GM23248 (cell line): ENCODE data around the gene VPS37D. TPM values are rescaled to one million over a fixed set of nuclear protein-coding genes. Genes with fewer than 3 reads are reported as not detected.
A peak's percentile ranks its signal among the peaks of the same experiment; 100 is the strongest.
"Not testable (repeated sequence)": the region's sequence is repeated elsewhere in the genome, so short reads cannot be mapped to it uniquely, and the experiment has no call there.

ENCODE experiments used
- DNase-seq: peaks from one replicate; pipeline ENCODE4 v3.0.0-alpha.2; 2015
- H2AFZ ChIP-seq: fragments of 200-600 bp; sonication (generic); 2 replicates; pipeline ENCODE4 v1.6.1; 2016; ENCODE audit warnings: antibody characterized with exemption
- H3F3A ChIP-seq: fragments of 200-600 bp; sonication (generic); 2 replicates; pipeline ENCODE4 v1.6.1; 2016; ENCODE audit warnings: mild to moderate bottlenecking, antibody characterized with exemption, mixed run types; ENCODE audit not compliant: insufficient read depth
- H3K27ac ChIP-seq: fragments of 200-600 bp; sonication (generic); 2 replicates; pipeline ENCODE4 v1.5.1; 2016; ENCODE audit warnings: mild to moderate bottlenecking
- H3K27me3 ChIP-seq: fragments of 200-600 bp; sonication (generic); replicated peaks from 2 replicates; pipeline ENCODE4 v1.6.1; 2016; ENCODE audit warnings: mild to moderate bottlenecking; ENCODE audit not compliant: insufficient read depth
- H3K36me3 ChIP-seq: fragments of 200-600 bp; sonication (generic); 2 replicates; pipeline ENCODE4 v1.6.1; 2016; ENCODE audit warnings: low read depth, mild to moderate bottlenecking
- H3K4me1 ChIP-seq: fragments of 200-600 bp; sonication (generic); 2 replicates; pipeline ENCODE4 v1.6.1; 2016; ENCODE audit warnings: mild to moderate bottlenecking; ENCODE audit not compliant: insufficient read depth
- H3K4me2 ChIP-seq: fragments of 200-600 bp; sonication (generic); one replicate; pipeline ENCODE4 v1.6.1; 2016; ENCODE audit warnings: mild to moderate bottlenecking; ENCODE audit not compliant: unreplicated experiment
- H3K4me3 ChIP-seq: fragments of 200-600 bp; sonication (generic); 2 replicates; pipeline ENCODE4 v1.5.1; 2016; ENCODE audit warnings: mild to moderate bottlenecking
- H3K79me2 ChIP-seq: fragments of 200-600 bp; sonication (generic); 2 replicates; pipeline ENCODE4 v1.6.1; 2016; ENCODE audit warnings: mild to moderate bottlenecking; ENCODE audit not compliant: insufficient read depth
- H3K9ac ChIP-seq: fragments of 200-600 bp; sonication (generic); 2 replicates; pipeline ENCODE4 v1.6.1; 2016; ENCODE audit warnings: mild to moderate bottlenecking
- H3K9me2 ChIP-seq: fragments of 200-600 bp; sonication (generic); 2 replicates; pipeline ENCODE4 v1.6.1; 2016; ENCODE audit warnings: mixed run types, mild to moderate bottlenecking, moderate library complexity; ENCODE audit not compliant: insufficient read depth
- H3K9me3 ChIP-seq: fragments of 200-600 bp; sonication (generic); one replicate; pipeline ENCODE4 v1.6.1; 2017; ENCODE audit warnings: low read depth
- H4K20me1 ChIP-seq: fragments of 200-600 bp; sonication (generic); 2 replicates; pipeline ENCODE4 v1.6.0; 2016; ENCODE audit not compliant: insufficient read depth
- EZH2 ChIP-seq: fragments of 200-600 bp; sonication (generic); IDR thresholded peaks from 2 replicates; pipeline ENCODE4 v1.6.1; 2018; ENCODE audit warnings: antibody characterized with exemption, mild to moderate bottlenecking; ENCODE audit not compliant: insufficient read depth, poor library complexity, severe bottlenecking
- EZH2phosphoT487 ChIP-seq: fragments of 200-600 bp; sonication (generic); IDR thresholded peaks from 2 replicates; pipeline ENCODE4 v1.6.1; 2018; ENCODE audit warnings: antibody characterized with exemption, moderate library complexity, mild to moderate bottlenecking, low read depth; ENCODE audit not compliant: insufficient read depth
- whole genome bisulfite sequencing, 2 experiments: methylation state at CpG; one replicate each; pipeline ENCODE4 v1.1.6; 2015 to 2017; ENCODE audit warnings: low lambda C conversion rate in 2 of 2, low coverage in 1 of 2; ENCODE audit errors: missing lambda C conversion rate in 2 of 2; 5-methylcytosine and 5-hydroxymethylcytosine counted together
- in situ Hi-C: fragments of 300-500 bp; cut with MboI; formaldehyde crosslinking; loops from 2 replicates; pipeline ENCODE4 v1.15.0; 2020
- polyA plus RNA-seq: library from polyadenylated mRNA; unstranded; fragments of >200 nt; fragmentation: Nextera tagmentation; extraction: Ambion mirVana; gene quantifications from 2 replicates; pipeline ENCODE4 v1.2.1, GENCODE V29; 2016
- total RNA-seq: library from RNA; depleted of rRNA; stranded (reverse); fragments of >200 nt; shearing (Covaris generic); gene quantifications from 2 replicates; pipeline ENCODE4 v1.2.3, GENCODE V29; 2014

Gene VPS37D
- total and polyA plus RNA-seq, 2 experiments from 2014 or later = 1.3 to 5.9 TPM

- Histone ChIP-seq H3K27me3 (no peaks in the 10 kb centered on the region), H4K20me1 (peaks cover 13% of the 10 kb centered on the region), H3K9me3 (no peaks in the 10 kb centered on the region), H3K36me3 (no peaks in the 10 kb centered on the region; the same call in 1 of the 2 replicates), H3K27ac (no peak overlapping the region), H2AFZ (no peak overlapping the region), H3K4me1 (no peaks in the 10 kb centered on the region), H3K9ac (no peak overlapping the region), H3F3A (no peaks in the 10 kb centered on the region), H3K9me2 (no peaks in the 10 kb centered on the region), H3K4me2 (no peak overlapping the region), H3K79me2 (peaks cover 76% of the 10 kb centered on the region), H3K4me3 (no peak overlapping the region)
- TF ChIP-seq EZH2phosphoT487 = no peak
- no peak for TF ChIP-seq EZH2
- in situ Hi-C loops = no loop called here
- no peak for DNase-seq
- WGBS, 2 experiments = 97 to 99% methylated on average over 13 to 16 of the region's 16 CpGs
Observed at GRCh38 chr7:73708961-73709549, 41.4 kb downstream of the VPS37D start.

DNA sequence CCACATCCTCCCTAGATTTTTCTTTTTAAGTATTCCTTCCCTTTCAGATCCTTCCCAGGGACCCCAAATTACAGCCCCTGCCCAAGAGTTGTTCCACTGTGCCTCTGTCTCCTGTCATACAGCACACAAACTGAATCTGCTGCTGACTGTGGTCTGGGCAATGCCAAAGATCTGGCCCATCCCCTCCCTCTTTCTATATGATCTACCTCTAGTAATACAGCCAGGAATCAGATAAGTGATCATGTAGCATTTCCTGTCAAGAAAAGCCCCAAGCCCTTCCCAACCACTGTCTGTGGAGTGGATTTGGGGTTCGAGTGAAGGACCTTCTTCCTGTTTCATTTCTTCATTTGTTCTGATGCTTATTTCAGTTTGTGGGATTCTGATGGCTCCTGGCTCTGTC, 45.1 kb downstream of the VPS37D start:
- no peak overlapping the region for H3K9ac ChIP-seq
- H3K4me2 ChIP-seq = no peak overlapping the region
- no peak overlapping the region for H3K4me3 ChIP-seq
- no peaks in the 10 kb centered on the region for H3K27me3 ChIP-seq
- peaks cover 21% of the 10 kb centered on the region for H3F3A ChIP-seq
- H3K36me3 ChIP-seq = no peaks in the 10 kb centered on the region
- no peak for DNase-seq
- peaks cover 13% of the 10 kb centered on the region for H4K20me1 ChIP-seq
- H3K79me2 ChIP-seq = peaks cover 94% of the 10 kb centered on the region
- TF ChIP-seq EZH2phosphoT487 (no peak), EZH2 (no peak)
- no peak overlapping the region for H2AFZ ChIP-seq
- WGBS, 2 experiments = 88 to 100% methylated on average over 1 of the region's 1 CpG
- no peaks in the 10 kb centered on the region for H3K9me2 ChIP-seq
- no peaks in the 10 kb centered on the region for H3K9me3 ChIP-seq
- H3K4me1 ChIP-seq = peaks cover 27% of the 10 kb centered on the region
- in situ Hi-C loops = no loop called here
- H3K27ac ChIP-seq = no peak overlapping the region

- Histone ChIP-seq H3F3A (peaks cover 21% of the 10 kb centered on the region), H3K79me2 (peaks cover 91% of the 10 kb centered on the region), H4K20me1 (peaks cover 13% of the 10 kb centered on the region), H3K4me1 (peaks cover 28% of the 10 kb centered on the region)
- H3K9me2 ChIP-seq, H3K4me3 ChIP-seq, H3K4me2 ChIP-seq, H3K9me3 ChIP-seq, H3K27ac ChIP-seq, H3K9ac ChIP-seq, in situ Hi-C loops, H3K36me3 ChIP-seq, DNase-seq, H2AFZ ChIP-seq, H3K27me3 ChIP-seq: not testable (repeated sequence)
- WGBS, 2 experiments = 98 to 100% methylated on average over 6 of the region's 6 CpGs
Observed at GRCh38 chr7:73713319-73713718, 45.7 kb downstream of the VPS37D start.

- peak overlapping the region; percentile 39 for H3K4me2 ChIP-seq
- in situ Hi-C loops = no loop called here
Observed at GRCh38 chr7:73715648-73716317, 48.2 kb downstream of the VPS37D start.

More at GRCh38 chr7:73715648-73716317, 48.2 kb downstream of the VPS37D start:
- 41 to 44% methylated on average over 16 of the region's 16 CpGs for WGBS, 2 experiments
- Histone ChIP-seq H3K4me3 (peak overlapping the region; percentile 21; the same call in 1 of the 2 replicates), H3K36me3 (no peaks in the 10 kb centered on the region), H3K4me1 (peaks cover 28% of the 10 kb centered on the region), H4K20me1 (peaks cover 13% of the 10 kb centered on the region), H3F3A (peaks cover 21% of the 10 kb centered on the region), H3K27me3 (no peaks in the 10 kb centered on the region), H2AFZ (no peak overlapping the region), H3K79me2 (peaks cover 77% of the 10 kb centered on the region), H3K9me2 (no peaks in the 10 kb centered on the region), H3K9ac (peak overlapping the region; percentile 94), H3K27ac (peak overlapping the region; percentile 91), H3K9me3 (no peaks in the 10 kb centered on the region)
- TF ChIP-seq EZH2 (no peak), EZH2phosphoT487 (no peak)
- DNase-seq = peak; percentile 99
